ENCODE measurements around the gene KCNE4.

GRCh38 chr2:223055836-223056235 lies 3.8 kb downstream of the KCNE4 start:
- TF ChIP-seq, protein P1, sequence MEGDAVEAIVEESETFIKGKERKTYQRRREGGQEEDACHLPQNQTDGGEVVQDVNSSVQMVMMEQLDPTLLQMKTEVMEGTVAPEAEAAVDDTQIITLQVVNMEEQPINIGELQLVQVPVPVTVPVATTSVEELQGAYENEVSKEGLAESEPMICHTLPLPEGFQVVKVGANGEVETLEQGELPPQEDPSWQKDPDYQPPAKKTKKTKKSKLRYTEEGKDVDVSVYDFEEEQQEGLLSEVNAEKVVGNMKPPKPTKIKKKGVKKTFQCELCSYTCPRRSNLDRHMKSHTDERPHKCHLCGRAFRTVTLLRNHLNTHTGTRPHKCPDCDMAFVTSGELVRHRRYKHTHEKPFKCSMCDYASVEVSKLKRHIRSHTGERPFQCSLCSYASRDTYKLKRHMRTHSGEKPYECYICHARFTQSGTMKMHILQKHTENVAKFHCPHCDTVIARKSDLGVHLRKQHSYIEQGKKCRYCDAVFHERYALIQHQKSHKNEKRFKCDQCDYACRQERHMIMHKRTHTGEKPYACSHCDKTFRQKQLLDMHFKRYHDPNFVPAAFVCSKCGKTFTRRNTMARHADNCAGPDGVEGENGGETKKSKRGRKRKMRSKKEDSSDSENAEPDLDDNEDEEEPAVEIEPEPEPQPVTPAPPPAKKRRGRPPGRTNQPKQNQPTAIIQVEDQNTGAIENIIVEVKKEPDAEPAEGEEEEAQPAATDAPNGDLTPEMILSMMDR (IDR thresholded peaks at IDR 0.05 in 2 of 3, conservative IDR thresholded peaks at IDR 0.05 in 1 of 3; ENCODE audit: insufficient read depth in 2 of 3, low read depth in 1 of 3, low read length in 3 of 3) = no peak
- TF ChIP-seq NFATC3 (IDR thresholded peaks at IDR 0.05) = no peak
- TF ChIP-seq EP300 (IDR thresholded peaks at IDR 0.05; ENCODE audit: low read length) = peak; percentile 41; the same call in 1 of the 2 replicates
- no peak for TF ChIP-seq ZC3H4 (CRISPR knock-in tag; IDR thresholded peaks at IDR 0.05; ENCODE audit: borderline replicate concordance)
- TF ChIP-seq ZBTB1 (CRISPR knock-in tag; IDR thresholded peaks at IDR 0.05; ENCODE audit: borderline replicate concordance, low read depth) = no peak
- no peak for TF ChIP-seq HNRNPUL1 (IDR thresholded peaks at IDR 0.05; ENCODE audit: low read length)
